ENCODE measurements around the gene ATP6AP1.

- TF ChIP-seq CTCF (IDR thresholded peaks at IDR 0.05) (no peak), POLR2A (IDR thresholded peaks at IDR 0.05) (no peak)
Observed at GRCh38 chrX:154380153-154380552, 48.3 kb upstream of the ATP6AP1 start.
